HepG2 (cell line): ENCODE data around the gene ADAM15. TPM values are rescaled to one million over a fixed set of nuclear protein-coding genes. Genes with fewer than 3 reads are reported as not detected.

Experiments used
- ARNTL ChIP-seq: sonication (generic); formaldehyde crosslinking; IDR thresholded peaks from 2 replicates; pipeline ENCODE4 v1.4.0; 2020; ENCODE audit warnings: mild to moderate bottlenecking, missing genetic modification reagents
- EHMT2 ChIP-seq: fragments of 200-600 bp; sonication (generic); IDR thresholded peaks from 2 replicates; pipeline ENCODE4 v1.7.0; 2017; ENCODE audit warnings: antibody characterized with exemption, low read depth, low read length, borderline replicate concordance
- HNRNPLL ChIP-seq: fragments of 200-400 bp; formaldehyde crosslinking; IDR thresholded peaks from 2 replicates; pipeline ENCODE4 v1.6.1; 2017; ENCODE audit warnings: mild to moderate bottlenecking, low read depth, low read length; ENCODE audit not compliant: poor library complexity, severe bottlenecking
- SOX6 ChIP-seq, 2 experiments: fragments of 450-650 bp in 1 of 2; sonication (generic) in 1 of 2; formaldehyde crosslinking in 1 of 2; IDR thresholded peaks; 2 replicates each; pipeline versions ENCODE4 v1.4.0 to v1.6.1; 2017 to 2020; ENCODE audit warnings: antibody characterized with exemption in 1 of 2, mild to moderate bottlenecking in 1 of 2, missing genetic modification reagents in 1 of 2
- SP5 ChIP-seq: IDR thresholded peaks from 2 replicates; pipeline ENCODE4 v1.6.1; 2016; ENCODE audit warnings: low read depth, borderline replicate concordance
- ZNF225 ChIP-seq: sonication (generic); formaldehyde crosslinking; IDR thresholded peaks from 2 replicates; pipeline ENCODE4 v1.4.0; 2020; ENCODE audit warnings: mild to moderate bottlenecking, missing genetic modification reagents
- ZNF501 ChIP-seq: sonication (generic); formaldehyde crosslinking; IDR thresholded peaks from 2 replicates; pipeline ENCODE4 v1.5.1; 2020; ENCODE audit warnings: mild to moderate bottlenecking, moderate library complexity, missing genetic modification reagents
- ZNF563 ChIP-seq: sonication (generic); formaldehyde crosslinking; IDR thresholded peaks from 2 replicates; pipeline ENCODE4 v1.8.0; 2022; ENCODE audit warnings: mild to moderate bottlenecking, moderate library complexity, missing genetic modification reagents
- ZNF777 ChIP-seq: sonication (generic); formaldehyde crosslinking; IDR thresholded peaks from 2 replicates; pipeline ENCODE4 v1.4.0; 2020; ENCODE audit warnings: missing genetic modification reagents
- polyA plus RNA-seq, 8 experiments: library from polyadenylated mRNA; depleted of rRNA in 3 of 8; stranded (reverse) in 7 of 8; unstranded in 1 of 8; fragments of >200 nt; fragmentation: Illumina TruSeq in 4 of 8; extraction: Trizol in 4 of 8; gene quantifications; 2 replicates each; pipeline versions ENCODE4 v1.2.1 to v1.2.3, GENCODE V29; 2011 to 2016; ENCODE audit warnings: low read depth in 4 of 8, missing spikeins in 1 of 8, mixed read lengths in 1 of 8; ENCODE audit not compliant: insufficient read depth in 1 of 8
- total RNA-seq, 5 experiments: library from RNA; depleted of rRNA; stranded (reverse); fragments of >200 nt; fragmentation: Illumina TruSeq; extraction: Trizol; gene quantifications; 2 replicates each; pipeline ENCODE4 v1.2.3, GENCODE V29; 2016; ENCODE audit warnings: low read depth in 1 of 5
- TF ChIP-seq, protein P1 (sequence below): sonication (generic); formaldehyde crosslinking; IDR thresholded peaks from 2 replicates; pipeline ENCODE4 v1.5.1; 2020; ENCODE audit warnings: missing genetic modification reagents, mild to moderate bottlenecking, borderline replicate concordance
- TF ChIP-seq, protein P2 (sequence below): sonication (generic); formaldehyde crosslinking; IDR thresholded peaks from 2 replicates; pipeline ENCODE4 v1.4.0; 2020; ENCODE audit warnings: missing genetic modification reagents, mild to moderate bottlenecking, borderline replicate concordance
- TF ChIP-seq, protein P3 (sequence below): IDR thresholded peaks from 2 replicates; pipeline ENCODE4 v1.6.1; 2016; ENCODE audit warnings: low read depth, missing genetic modification reagents, missing compliant biosample characterization
- TF ChIP-seq, protein P4 (sequence below): sonication (generic); formaldehyde crosslinking; IDR thresholded peaks from 2 replicates; pipeline ENCODE4 v1.4.0; 2020; ENCODE audit warnings: missing genetic modification reagents

Gene ADAM15
- total and polyA plus RNA-seq, 2 of the 13 experiments (the other 11 are each of a cell fraction or from before 2014, with no cell fraction given) = 17.9 to 25.6 TPM

DNA sequence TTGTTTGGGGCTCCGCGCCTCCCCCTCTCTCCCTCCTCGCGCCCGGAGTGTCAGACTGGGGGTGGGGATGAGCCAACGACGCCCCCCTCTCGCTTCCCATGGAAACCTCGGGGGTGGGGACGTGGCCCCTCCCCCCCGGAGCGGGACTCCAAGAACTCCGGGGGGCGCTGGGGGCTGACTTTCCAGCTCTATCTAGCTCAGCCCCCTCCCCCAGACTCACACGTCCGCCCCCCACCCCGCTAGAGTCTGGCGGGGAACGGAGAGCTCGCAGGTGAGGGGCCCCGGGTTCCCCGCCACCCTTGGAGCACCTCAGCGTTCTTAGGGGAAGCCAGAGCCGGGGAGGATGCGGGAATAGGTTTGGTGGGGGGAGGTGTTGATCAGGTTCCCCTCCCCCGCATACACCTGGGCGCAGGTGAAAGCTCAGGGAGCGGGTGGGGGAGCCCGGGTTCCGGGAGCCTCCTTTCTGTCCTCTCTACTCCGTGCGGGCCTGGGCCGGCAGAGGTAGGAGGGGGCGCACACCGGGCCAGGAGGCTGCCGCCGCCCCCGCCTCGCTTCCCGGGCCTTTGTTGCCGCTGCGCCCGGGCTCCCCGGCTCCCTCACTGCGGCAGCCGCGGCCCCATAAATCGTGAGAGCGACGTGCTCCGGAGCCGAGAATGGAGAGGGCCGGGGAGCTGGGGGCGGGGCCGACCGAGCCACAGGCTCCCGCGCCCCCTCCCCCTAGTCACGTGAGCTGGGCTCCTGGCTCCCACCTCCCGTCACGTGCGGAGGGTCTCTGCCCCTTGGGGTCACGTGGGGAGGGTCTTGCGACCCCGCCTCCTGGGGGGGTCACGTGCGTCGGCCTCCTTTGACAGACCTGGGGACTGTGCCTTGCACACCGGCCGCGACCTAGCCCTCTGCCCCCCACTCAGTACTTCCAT, 29.5 kb downstream of the ADAM15 start (continued):
- TF ChIP-seq, protein P1, sequence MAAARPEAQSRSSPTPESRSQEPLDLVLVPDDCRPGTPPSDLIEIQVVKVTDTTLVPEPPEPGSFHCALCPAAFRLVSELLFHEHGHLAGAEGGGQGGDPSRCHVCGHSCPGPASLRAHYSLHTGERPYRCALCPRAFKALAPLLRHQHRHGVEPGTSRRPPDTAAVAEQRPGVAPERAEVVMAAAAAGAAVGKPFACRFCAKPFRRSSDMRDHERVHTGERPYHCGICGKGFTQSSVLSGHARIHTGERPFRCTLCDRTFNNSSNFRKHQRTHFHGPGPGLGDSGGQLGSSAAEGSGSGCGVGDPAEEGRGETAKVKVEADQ (CRISPR knock-in tag) = no peak
- TF ChIP-seq HNRNPLL = peak; percentile 45
- TF ChIP-seq EHMT2 = no peak
- TF ChIP-seq, protein P2, sequence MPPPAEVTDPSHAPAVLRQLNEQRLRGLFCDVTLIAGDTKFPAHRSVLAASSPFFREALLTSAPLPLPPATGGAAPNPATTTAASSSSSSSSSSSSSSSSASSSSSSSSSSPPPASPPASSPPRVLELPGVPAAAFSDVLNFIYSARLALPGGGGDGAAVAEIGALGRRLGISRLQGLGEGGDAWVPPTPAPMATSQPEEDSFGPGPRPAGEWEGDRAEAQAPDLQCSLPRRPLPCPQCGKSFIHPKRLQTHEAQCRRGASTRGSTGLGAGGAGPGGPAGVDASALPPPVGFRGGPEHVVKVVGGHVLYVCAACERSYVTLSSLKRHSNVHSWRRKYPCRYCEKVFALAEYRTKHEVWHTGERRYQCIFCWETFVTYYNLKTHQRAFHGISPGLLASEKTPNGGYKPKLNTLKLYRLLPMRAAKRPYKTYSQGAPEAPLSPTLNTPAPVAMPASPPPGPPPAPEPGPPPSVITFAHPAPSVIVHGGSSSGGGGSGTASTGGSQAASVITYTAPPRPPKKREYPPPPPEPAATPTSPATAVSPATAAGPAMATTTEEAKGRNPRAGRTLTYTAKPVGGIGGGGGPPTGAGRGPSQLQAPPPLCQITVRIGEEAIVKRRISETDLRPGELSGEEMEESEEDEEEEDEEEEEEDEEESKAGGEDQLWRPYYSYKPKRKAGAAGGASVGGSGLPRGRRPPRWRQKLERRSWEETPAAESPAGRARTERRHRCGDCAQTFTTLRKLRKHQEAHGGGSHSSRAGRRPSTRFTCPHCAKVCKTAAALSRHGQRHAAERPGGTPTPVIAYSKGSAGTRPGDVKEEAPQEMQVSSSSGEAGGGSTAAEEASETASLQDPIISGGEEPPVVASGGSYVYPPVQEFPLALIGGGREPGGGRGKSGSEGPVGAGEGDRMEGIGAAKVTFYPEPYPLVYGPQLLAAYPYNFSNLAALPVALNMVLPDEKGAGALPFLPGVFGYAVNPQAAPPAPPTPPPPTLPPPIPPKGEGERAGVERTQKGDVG (CRISPR knock-in tag) = no peak
- TF ChIP-seq ZNF777 (CRISPR knock-in tag) = no peak
- TF ChIP-seq, protein P3, sequence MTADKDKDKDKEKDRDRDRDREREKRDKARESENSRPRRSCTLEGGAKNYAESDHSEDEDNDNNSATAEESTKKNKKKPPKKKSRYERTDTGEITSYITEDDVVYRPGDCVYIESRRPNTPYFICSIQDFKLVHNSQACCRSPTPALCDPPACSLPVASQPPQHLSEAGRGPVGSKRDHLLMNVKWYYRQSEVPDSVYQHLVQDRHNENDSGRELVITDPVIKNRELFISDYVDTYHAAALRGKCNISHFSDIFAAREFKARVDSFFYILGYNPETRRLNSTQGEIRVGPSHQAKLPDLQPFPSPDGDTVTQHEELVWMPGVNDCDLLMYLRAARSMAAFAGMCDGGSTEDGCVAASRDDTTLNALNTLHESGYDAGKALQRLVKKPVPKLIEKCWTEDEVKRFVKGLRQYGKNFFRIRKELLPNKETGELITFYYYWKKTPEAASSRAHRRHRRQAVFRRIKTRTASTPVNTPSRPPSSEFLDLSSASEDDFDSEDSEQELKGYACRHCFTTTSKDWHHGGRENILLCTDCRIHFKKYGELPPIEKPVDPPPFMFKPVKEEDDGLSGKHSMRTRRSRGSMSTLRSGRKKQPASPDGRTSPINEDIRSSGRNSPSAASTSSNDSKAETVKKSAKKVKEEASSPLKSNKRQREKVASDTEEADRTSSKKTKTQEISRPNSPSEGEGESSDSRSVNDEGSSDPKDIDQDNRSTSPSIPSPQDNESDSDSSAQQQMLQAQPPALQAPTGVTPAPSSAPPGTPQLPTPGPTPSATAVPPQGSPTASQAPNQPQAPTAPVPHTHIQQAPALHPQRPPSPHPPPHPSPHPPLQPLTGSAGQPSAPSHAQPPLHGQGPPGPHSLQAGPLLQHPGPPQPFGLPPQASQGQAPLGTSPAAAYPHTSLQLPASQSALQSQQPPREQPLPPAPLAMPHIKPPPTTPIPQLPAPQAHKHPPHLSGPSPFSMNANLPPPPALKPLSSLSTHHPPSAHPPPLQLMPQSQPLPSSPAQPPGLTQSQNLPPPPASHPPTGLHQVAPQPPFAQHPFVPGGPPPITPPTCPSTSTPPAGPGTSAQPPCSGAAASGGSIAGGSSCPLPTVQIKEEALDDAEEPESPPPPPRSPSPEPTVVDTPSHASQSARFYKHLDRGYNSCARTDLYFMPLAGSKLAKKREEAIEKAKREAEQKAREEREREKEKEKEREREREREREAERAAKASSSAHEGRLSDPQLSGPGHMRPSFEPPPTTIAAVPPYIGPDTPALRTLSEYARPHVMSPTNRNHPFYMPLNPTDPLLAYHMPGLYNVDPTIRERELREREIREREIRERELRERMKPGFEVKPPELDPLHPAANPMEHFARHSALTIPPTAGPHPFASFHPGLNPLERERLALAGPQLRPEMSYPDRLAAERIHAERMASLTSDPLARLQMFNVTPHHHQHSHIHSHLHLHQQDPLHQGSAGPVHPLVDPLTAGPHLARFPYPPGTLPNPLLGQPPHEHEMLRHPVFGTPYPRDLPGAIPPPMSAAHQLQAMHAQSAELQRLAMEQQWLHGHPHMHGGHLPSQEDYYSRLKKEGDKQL (CRISPR knock-in tag) = no peak
- peak; percentile 28; the same call in 1 of the 2 replicates for TF ChIP-seq SP5
- TF ChIP-seq ZNF225 = no peak
- TF ChIP-seq ZNF501 (CRISPR knock-in tag) = no peak
- TF ChIP-seq ARNTL (CRISPR knock-in tag) = peak; percentile 88
- TF ChIP-seq ZNF563 (CRISPR knock-in tag) = no peak
- TF ChIP-seq SOX6 (IDR thresholded peaks at IDR 0.05) = no peak
- 0 out of 2 replicates have a peak, but pooled peaks have one; percentile 26 for TF ChIP-seq SOX6 (CRISPR knock-in tag; IDR thresholded peaks at IDR 0.05)
- TF ChIP-seq, protein P4, sequence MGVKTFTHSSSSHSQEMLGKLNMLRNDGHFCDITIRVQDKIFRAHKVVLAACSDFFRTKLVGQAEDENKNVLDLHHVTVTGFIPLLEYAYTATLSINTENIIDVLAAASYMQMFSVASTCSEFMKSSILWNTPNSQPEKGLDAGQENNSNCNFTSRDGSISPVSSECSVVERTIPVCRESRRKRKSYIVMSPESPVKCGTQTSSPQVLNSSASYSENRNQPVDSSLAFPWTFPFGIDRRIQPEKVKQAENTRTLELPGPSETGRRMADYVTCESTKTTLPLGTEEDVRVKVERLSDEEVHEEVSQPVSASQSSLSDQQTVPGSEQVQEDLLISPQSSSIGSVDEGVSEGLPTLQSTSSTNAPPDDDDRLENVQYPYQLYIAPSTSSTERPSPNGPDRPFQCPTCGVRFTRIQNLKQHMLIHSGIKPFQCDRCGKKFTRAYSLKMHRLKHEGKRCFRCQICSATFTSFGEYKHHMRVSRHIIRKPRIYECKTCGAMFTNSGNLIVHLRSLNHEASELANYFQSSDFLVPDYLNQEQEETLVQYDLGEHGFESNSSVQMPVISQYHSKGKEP = no peak
